ENCODE results near the gene CFAP61.

- TF ChIP-seq CTCF (IDR thresholded peaks at IDR 0.05; ENCODE audit: insufficient read depth, low read depth, low read length) (no peak), EZH2 (IDR thresholded peaks at IDR 0.05; ENCODE audit: insufficient read depth, low read length) (no peak)
Measured at GRCh38 chr20:20390393-20390792, 338.1 kb downstream of the CFAP61 start.

All from astrocyte (in vitro differentiated cells and primary cell).